Kidney (tissue), 14 donors: ENCODE measurements around the gene MLX. TPM values are rescaled to one million over a fixed set of nuclear protein-coding genes. Genes with fewer than 3 reads are reported as not detected.

Source experiments
- DNase-seq, 5 donors: peaks; one replicate each; pipeline ENCODE4 v3.0.0-alpha.2; 2013 to 2020
- FAIRE-seq: peaks from 2 replicates; lab custom pipeline; 2012; peaks lifted over from hg19 to GRCh38; lab: Jason Lieb, UNC
- H3K27ac ChIP-seq, 2 donors: one replicate each; pipeline ENCODE4 v1.7.0; 2013; ENCODE audit warnings: low read depth in 2 of 2, low read length in 2 of 2, inconsistent platforms in 1 of 2
- H3K27me3 ChIP-seq: one replicate; pipeline ENCODE4 v1.7.1; 2013; ENCODE audit warnings: low read length, inconsistent platforms; ENCODE audit not compliant: control insufficient read depth, insufficient read depth
- H3K36me3 ChIP-seq, 3 donors: one replicate each; pipeline versions ENCODE4 v1.7.0 to v1.7.1; 2013; ENCODE audit warnings: low read length in 3 of 3, control low read depth in 1 of 3, inconsistent platforms in 1 of 3; ENCODE audit not compliant: insufficient read depth in 3 of 3, control insufficient read depth in 2 of 3
- H3K4me1 ChIP-seq, 3 donors: one replicate each; pipeline versions ENCODE4 v1.7.0 to v1.7.1; 2013; ENCODE audit warnings: low read length in 3 of 3, inconsistent platforms in 1 of 3, low read depth in 1 of 3; ENCODE audit not compliant: control insufficient read depth in 2 of 3, insufficient read depth in 2 of 3
- H3K4me3 ChIP-seq, 3 donors: one replicate each; pipeline versions ENCODE4 v1.7.0 to v1.8.1; 2013; ENCODE audit warnings: low read length in 3 of 3, control low read depth in 1 of 3, inconsistent platforms in 1 of 3
- H3K9ac ChIP-seq, 3 donors: one replicate each; pipeline versions ENCODE4 v1.7.0 to v1.7.1; 2013; ENCODE audit warnings: low read length in 3 of 3, control low read depth in 1 of 3, inconsistent platforms in 1 of 3
- H3K9me3 ChIP-seq, 3 donors: one replicate each; pipeline versions ENCODE4 v1.7.0 to v1.7.1; 2013; ENCODE audit warnings: low read length in 3 of 3, control low read depth in 1 of 3, inconsistent platforms in 1 of 3; ENCODE audit not compliant: control insufficient read depth in 2 of 3, insufficient read depth in 1 of 3
- intact Hi-C: fragments of 100-400 bp; cut with DNase I; formaldehyde crosslinking; loops from one replicate; pipeline ENCODE4 v1.11.1; 2022
- polyA plus RNA-seq: library from polyadenylated mRNA; stranded (reverse); fragments of 350-450 nt; fragmentation: Illumina TruSeq; extraction: RNeasy Lipid Tissue Mini Kit (QIAGEN cat#74804); gene quantifications from one replicate; pipeline ENCODE4 v1.2.3, GENCODE V29; 2014; ENCODE audit warnings: low read depth, low replicate concordance; ENCODE audit not compliant: insufficient read depth
- total RNA-seq: library from RNA; stranded (reverse); fragmentation: NEBNext Ultra II Directional; extraction: Animal tissue kit (Norgen Biotek cat#: 25700); gene quantifications from one replicate; pipeline ENCODE4 v1.2.1, GENCODE V29; 2021
- TF ChIP-seq, protein P1 (sequence below): IDR thresholded peaks from 3 replicates; pipeline ENCODE4 v1.5.1; 2012; ENCODE audit warnings: mild to moderate bottlenecking, moderate library complexity, borderline replicate concordance; ENCODE audit not compliant: insufficient read depth; ENCODE audit errors: extremely low read depth
- donor health status: control.
- donor health status: control.
- donor health status: control.
- donor health status: control.
- donor health status: control.
- donor health status: DM: yes; HTN: yes; CAD: no.
- donor health status: Normal renal cell carcinoma (clear cell type).

The MLX gene
- total and polyA plus RNA-seq, 2 donors from 2014 or later, result 38.7 to 41.0 TPM

DNA sequence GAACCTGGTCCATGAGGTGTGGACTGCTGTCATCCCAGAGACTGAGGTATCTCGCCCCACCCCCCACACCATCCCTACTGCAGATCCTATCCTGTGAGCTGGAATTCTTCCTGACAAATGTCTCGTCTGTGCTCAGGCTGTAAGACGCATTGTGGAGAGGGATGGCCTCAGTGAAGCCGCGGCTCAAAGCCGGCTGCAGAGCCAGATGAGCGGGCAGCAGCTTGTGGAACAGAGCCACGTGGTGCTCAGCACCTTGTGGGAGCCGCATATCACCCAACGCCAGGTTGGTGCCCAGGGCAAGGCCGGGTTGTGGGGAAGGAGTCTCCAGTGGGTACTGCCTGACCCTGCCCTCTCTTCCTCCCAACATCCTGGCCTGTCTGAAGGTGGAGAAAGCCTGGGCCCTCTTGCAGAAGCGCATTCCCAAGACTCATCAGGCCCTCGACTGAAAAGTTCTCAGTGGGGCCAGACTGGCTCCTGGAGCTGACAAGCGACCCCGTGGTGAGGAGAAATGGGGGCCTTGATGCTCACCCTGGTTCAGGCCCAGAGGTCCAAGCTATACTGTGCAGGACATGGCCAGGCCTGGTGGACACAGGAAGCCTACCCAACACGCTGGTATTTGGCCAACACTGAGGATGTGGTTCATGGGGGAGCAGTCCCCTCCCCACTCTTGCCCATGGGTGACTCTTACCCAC, 1.2 kb upstream of the MLX start:
- DNase-seq (peak in 1 of 5 donors; percentile 70), FAIRE-seq (no peak)
- peak overlapping the region in 1 of 3 donors; percentile 6 for H3K4me3 ChIP-seq
- peaks cover 0 to 43% (median 21%) of the 10 kb centered on the region in 3 donors for H3K4me1 ChIP-seq
- no peaks in the 10 kb centered on the region for H3K9me3 ChIP-seq
- H3K36me3 ChIP-seq, result peaks cover 6 to 37% (median 26%) of the 10 kb centered on the region in 3 donors
- peak overlapping the region in 1 of 3 donors; percentile 23 for H3K9ac ChIP-seq
- intact Hi-C loops, result no loop called here
- TF ChIP-seq, protein P1, sequence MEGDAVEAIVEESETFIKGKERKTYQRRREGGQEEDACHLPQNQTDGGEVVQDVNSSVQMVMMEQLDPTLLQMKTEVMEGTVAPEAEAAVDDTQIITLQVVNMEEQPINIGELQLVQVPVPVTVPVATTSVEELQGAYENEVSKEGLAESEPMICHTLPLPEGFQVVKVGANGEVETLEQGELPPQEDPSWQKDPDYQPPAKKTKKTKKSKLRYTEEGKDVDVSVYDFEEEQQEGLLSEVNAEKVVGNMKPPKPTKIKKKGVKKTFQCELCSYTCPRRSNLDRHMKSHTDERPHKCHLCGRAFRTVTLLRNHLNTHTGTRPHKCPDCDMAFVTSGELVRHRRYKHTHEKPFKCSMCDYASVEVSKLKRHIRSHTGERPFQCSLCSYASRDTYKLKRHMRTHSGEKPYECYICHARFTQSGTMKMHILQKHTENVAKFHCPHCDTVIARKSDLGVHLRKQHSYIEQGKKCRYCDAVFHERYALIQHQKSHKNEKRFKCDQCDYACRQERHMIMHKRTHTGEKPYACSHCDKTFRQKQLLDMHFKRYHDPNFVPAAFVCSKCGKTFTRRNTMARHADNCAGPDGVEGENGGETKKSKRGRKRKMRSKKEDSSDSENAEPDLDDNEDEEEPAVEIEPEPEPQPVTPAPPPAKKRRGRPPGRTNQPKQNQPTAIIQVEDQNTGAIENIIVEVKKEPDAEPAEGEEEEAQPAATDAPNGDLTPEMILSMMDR, result no peak
- H3K27ac ChIP-seq, result peak overlapping the region in 1 of 2 donors; percentile 86
- no peaks in the 10 kb centered on the region for H3K27me3 ChIP-seq

DNA sequence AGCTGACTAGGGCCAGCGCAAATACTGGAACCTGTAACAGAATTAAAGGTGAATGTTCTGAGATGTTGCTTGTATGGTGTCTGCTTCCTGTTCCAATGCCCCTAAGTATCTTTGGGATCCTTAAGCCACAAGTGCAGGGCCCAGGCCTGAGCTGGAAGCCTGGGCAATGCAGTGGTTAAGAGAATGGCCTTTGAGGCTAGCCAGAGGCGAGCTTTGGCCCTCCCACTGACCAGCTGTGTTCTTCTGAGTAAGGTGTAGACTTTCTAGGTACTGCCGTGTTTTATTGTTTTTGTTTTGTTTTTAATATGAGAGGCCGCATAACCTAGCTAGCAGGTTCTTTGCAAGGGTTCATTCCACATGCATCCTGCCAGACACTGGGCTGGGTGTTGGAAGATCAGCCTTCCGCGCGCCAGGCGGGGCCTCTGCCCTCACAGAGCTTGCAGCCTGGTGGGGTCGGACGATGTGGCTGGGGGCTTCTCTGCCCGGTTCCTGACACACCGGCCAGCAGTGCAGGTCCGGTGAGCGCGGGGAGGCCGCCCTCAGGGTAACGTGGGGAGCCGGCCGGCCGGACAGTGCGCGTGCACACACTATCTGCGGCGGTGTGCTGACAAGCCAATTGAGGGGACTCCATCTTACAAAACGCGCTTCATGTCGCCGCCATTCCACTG, 551 bp upstream of the MLX start:
- Histone ChIP-seq H3K9ac (peak overlapping the region; percentile 17 to 49 (median 35)), H3K27me3 (no peaks in the 10 kb centered on the region), H3K27ac (peak overlapping the region; percentile 86 to 91), H3K4me1 (peaks cover 0 to 41% (median 21%) of the 10 kb centered on the region in 3 donors), H3K4me3 (peak overlapping the region; percentile 51 to 75 (median 69)), H3K9me3 (no peaks in the 10 kb centered on the region), H3K36me3 (peaks cover 6 to 38% (median 26%) of the 10 kb centered on the region in 3 donors)
- FAIRE-seq (no peak), DNase-seq (no peak)
- TF ChIP-seq, protein P1, result no peak
- intact Hi-C loops, result no loop called here

DNA sequence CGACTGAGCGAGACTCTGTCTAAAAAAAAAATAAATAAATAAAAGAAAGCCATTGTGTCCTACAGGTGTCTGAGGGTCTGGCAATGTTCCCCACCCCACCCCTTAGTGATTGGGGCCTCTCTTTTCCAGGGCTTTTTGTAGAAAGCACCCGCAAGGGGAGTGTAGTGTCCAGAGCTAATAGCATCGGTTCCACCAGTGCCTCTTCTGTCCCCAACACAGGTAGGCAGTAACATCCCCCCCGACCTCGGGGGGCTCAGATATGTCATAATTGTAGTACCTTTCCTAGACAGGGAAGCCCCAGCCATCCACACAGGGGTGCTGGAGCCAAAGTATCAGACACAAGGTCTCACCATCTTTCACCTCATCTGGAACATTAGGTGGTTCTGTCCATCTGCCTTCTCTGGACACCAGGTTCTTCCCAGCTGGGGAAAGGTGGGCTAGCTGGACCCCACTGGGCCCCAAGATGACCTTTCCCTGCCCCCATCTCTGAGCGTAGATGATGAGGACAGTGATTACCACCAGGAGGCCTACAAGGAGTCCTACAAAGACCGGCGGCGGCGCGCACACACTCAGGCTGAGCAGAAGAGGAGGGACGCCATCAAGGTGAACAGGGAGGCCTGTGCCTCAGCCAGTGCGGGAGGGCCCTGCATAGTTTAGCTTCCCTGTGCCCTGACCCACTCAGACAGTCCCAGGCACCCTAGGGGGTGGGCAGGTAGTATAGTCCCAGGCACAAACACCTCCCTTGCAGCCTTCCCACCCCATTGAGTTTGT, 1.6 kb downstream of the MLX start:
- peaks cover 0 to 27% (median 20%) of the 10 kb centered on the region in 3 donors for H3K4me1 ChIP-seq
- H3K9me3 ChIP-seq, result no peaks in the 10 kb centered on the region
- intact Hi-C loops, result no loop called here
- no peaks in the 10 kb centered on the region for H3K27me3 ChIP-seq
- no peak overlapping the region for H3K9ac ChIP-seq
- H3K4me3 ChIP-seq, result no peak overlapping the region
- peaks cover 15 to 58% (median 42%) of the 10 kb centered on the region in 3 donors for H3K36me3 ChIP-seq
- DNase-seq, result peak in 1 of 5 donors; percentile 74
- TF ChIP-seq, protein P1, result no peak
- no peak overlapping the region for H3K27ac ChIP-seq
- no peak for FAIRE-seq
